GM23248 (cell line): ENCODE results near the gene BCAS1. TPM values are rescaled to one million over a fixed set of nuclear protein-coding genes. Genes with fewer than 3 reads are reported as not detected.

ENCODE experiments used
- DNase-seq: peaks from one replicate; pipeline ENCODE4 v3.0.0-alpha.2; 2015
- H2AFZ ChIP-seq: fragments of 200-600 bp; sonication (generic); 2 replicates; pipeline ENCODE4 v1.6.1; 2016; ENCODE audit warnings: antibody characterized with exemption
- H3F3A ChIP-seq: fragments of 200-600 bp; sonication (generic); 2 replicates; pipeline ENCODE4 v1.6.1; 2016; ENCODE audit warnings: mild to moderate bottlenecking, antibody characterized with exemption, mixed run types; ENCODE audit not compliant: insufficient read depth
- H3K27ac ChIP-seq: fragments of 200-600 bp; sonication (generic); 2 replicates; pipeline ENCODE4 v1.5.1; 2016; ENCODE audit warnings: mild to moderate bottlenecking
- H3K27me3 ChIP-seq: fragments of 200-600 bp; sonication (generic); replicated peaks from 2 replicates; pipeline ENCODE4 v1.6.1; 2016; ENCODE audit warnings: mild to moderate bottlenecking; ENCODE audit not compliant: insufficient read depth
- H3K36me3 ChIP-seq: fragments of 200-600 bp; sonication (generic); 2 replicates; pipeline ENCODE4 v1.6.1; 2016; ENCODE audit warnings: low read depth, mild to moderate bottlenecking
- H3K4me1 ChIP-seq: fragments of 200-600 bp; sonication (generic); 2 replicates; pipeline ENCODE4 v1.6.1; 2016; ENCODE audit warnings: mild to moderate bottlenecking; ENCODE audit not compliant: insufficient read depth
- H3K4me2 ChIP-seq: fragments of 200-600 bp; sonication (generic); one replicate; pipeline ENCODE4 v1.6.1; 2016; ENCODE audit warnings: mild to moderate bottlenecking; ENCODE audit not compliant: unreplicated experiment
- H3K4me3 ChIP-seq: fragments of 200-600 bp; sonication (generic); 2 replicates; pipeline ENCODE4 v1.5.1; 2016; ENCODE audit warnings: mild to moderate bottlenecking
- H3K79me2 ChIP-seq: fragments of 200-600 bp; sonication (generic); 2 replicates; pipeline ENCODE4 v1.6.1; 2016; ENCODE audit warnings: mild to moderate bottlenecking; ENCODE audit not compliant: insufficient read depth
- H3K9ac ChIP-seq: fragments of 200-600 bp; sonication (generic); 2 replicates; pipeline ENCODE4 v1.6.1; 2016; ENCODE audit warnings: mild to moderate bottlenecking
- H3K9me2 ChIP-seq: fragments of 200-600 bp; sonication (generic); 2 replicates; pipeline ENCODE4 v1.6.1; 2016; ENCODE audit warnings: mixed run types, mild to moderate bottlenecking, moderate library complexity; ENCODE audit not compliant: insufficient read depth
- H3K9me3 ChIP-seq: fragments of 200-600 bp; sonication (generic); one replicate; pipeline ENCODE4 v1.6.1; 2017; ENCODE audit warnings: low read depth
- H4K20me1 ChIP-seq: fragments of 200-600 bp; sonication (generic); 2 replicates; pipeline ENCODE4 v1.6.0; 2016; ENCODE audit not compliant: insufficient read depth
- EZH2 ChIP-seq: fragments of 200-600 bp; sonication (generic); IDR thresholded peaks from 2 replicates; pipeline ENCODE4 v1.6.1; 2018; ENCODE audit warnings: antibody characterized with exemption, mild to moderate bottlenecking; ENCODE audit not compliant: insufficient read depth, poor library complexity, severe bottlenecking
- EZH2phosphoT487 ChIP-seq: fragments of 200-600 bp; sonication (generic); IDR thresholded peaks from 2 replicates; pipeline ENCODE4 v1.6.1; 2018; ENCODE audit warnings: antibody characterized with exemption, moderate library complexity, mild to moderate bottlenecking, low read depth; ENCODE audit not compliant: insufficient read depth
- WGBS, 2 experiments: methylation state at CpG; one replicate each; pipeline ENCODE4 v1.1.6; 2015 to 2017; ENCODE audit warnings: low lambda C conversion rate in 2 of 2, low coverage in 1 of 2; ENCODE audit errors: missing lambda C conversion rate in 2 of 2; 5-methylcytosine and 5-hydroxymethylcytosine counted together
- in situ Hi-C: fragments of 300-500 bp; cut with MboI; formaldehyde crosslinking; loops from 2 replicates; pipeline ENCODE4 v1.15.0; 2020
- polyA plus RNA-seq: library from polyadenylated mRNA; unstranded; fragments of >200 nt; fragmentation: Nextera tagmentation; extraction: Ambion mirVana; gene quantifications from 2 replicates; pipeline ENCODE4 v1.2.1, GENCODE V29; 2016
- total RNA-seq: library from RNA; depleted of rRNA; stranded (reverse); fragments of >200 nt; shearing (Covaris generic); gene quantifications from 2 replicates; pipeline ENCODE4 v1.2.3, GENCODE V29; 2014

Gene BCAS1
- total and polyA plus RNA-seq, 2 experiments from 2014 or later = 0.41 TPM; not detected in 1

DNA sequence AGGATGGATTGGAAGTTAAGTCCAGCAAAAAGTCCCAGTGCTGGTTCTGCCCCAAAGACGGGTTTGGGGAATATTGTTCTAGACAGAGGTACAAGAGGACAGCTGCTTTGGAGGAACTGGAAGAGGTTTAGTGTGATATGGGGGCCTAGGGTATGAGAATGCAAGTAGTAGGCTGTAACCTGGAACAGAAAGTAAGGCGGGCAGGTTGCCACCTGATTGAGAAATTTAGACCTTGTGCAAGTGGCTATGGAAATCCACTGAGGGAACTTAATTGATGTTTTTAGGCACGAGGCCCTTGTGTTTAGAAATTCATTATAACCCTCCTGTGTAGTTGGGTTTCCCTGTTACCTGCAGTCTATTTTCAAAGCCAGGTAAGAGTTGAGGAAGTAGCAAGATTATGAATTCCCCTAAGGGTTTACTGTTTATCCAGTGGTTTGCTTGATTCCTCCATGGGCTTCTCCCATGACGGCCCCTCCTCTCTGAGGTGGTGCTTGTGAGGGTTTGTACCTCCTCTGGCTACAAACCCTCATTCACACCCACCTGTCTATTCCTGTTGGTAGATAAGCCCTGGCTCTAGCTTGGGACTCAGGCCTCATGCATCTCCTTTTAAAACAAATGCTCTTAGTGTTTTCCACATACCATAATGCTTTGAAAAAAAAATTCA, 42.0 kb upstream of the BCAS1 start:
- Histone ChIP-seq H3K27me3 (no peaks in the 10 kb centered on the region), H3K9me2 (no peaks in the 10 kb centered on the region), H3K27ac (no peak overlapping the region), H3K36me3 (no peaks in the 10 kb centered on the region), H3K4me2 (no peak overlapping the region), H3K9me3 (no peaks in the 10 kb centered on the region), H3K9ac (no peak overlapping the region), H3K79me2 (no peaks in the 10 kb centered on the region), H2AFZ (no peak overlapping the region), H3K4me1 (peaks cover 16% of the 10 kb centered on the region), H4K20me1 (no peaks in the 10 kb centered on the region), H3K4me3 (no peak overlapping the region), H3F3A (peaks cover 13% of the 10 kb centered on the region)
- DNase-seq = peak; percentile 5
- in situ Hi-C loops = loop anchor here (10.0 kb wide), 1 partner anchor 532 kb away; no protein-coding TSS in a partner anchor
- TF ChIP-seq EZH2phosphoT487 = no peak
- no peak for TF ChIP-seq EZH2
- WGBS, 2 experiments = 70 to 72% methylated on average over 4 of the region's 4 CpGs

- Histone ChIP-seq H3K79me2 (no peaks in the 10 kb centered on the region), H3K27me3 (no peaks in the 10 kb centered on the region), H2AFZ (no peak overlapping the region), H3K4me2 (no peak overlapping the region), H3F3A (peaks cover 13% of the 10 kb centered on the region), H3K9me2 (no peaks in the 10 kb centered on the region), H3K9ac (no peak overlapping the region), H3K27ac (no peak overlapping the region), H3K36me3 (no peaks in the 10 kb centered on the region), H3K4me3 (no peak overlapping the region), H4K20me1 (no peaks in the 10 kb centered on the region), H3K4me1 (peaks cover 16% of the 10 kb centered on the region), H3K9me3 (no peaks in the 10 kb centered on the region)
- DNase-seq = no peak
- in situ Hi-C loops = loop anchor here (10.0 kb wide), 1 partner anchor 533 kb away; no protein-coding TSS in a partner anchor
- WGBS, 2 experiments = 90 to 96% methylated on average over 2 of the region's 2 CpGs
- TF ChIP-seq EZH2 (no peak), EZH2phosphoT487 (no peak)
Measured at GRCh38 chr20:54111460-54111859, 41.1 kb upstream of the BCAS1 start.

DNA sequence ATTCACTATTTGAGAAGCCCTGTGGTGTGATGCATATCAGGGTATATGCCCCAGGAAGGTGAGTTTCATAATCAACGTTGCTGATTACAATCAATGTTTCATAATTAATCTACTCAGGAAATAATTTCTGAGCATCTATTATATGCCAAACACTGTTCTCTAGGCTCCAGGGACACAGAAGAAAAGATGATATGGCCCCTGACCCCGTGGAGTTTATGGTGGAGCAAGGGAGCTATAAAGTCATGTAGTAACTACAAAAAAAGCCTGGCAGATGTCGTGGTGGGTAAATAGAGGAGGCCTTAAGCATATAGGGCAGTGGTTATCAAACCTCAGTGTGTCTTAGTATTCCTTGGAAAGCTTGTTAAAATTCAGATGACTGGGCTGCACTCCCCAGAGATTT, 40.1 kb upstream of the BCAS1 start:
- peaks cover 14% of the 10 kb centered on the region for H3K4me1 ChIP-seq
- TF ChIP-seq EZH2 (no peak), EZH2phosphoT487 (no peak)
- H3K79me2 ChIP-seq = no peaks in the 10 kb centered on the region
- no peak overlapping the region for H2AFZ ChIP-seq
- H4K20me1 ChIP-seq = no peaks in the 10 kb centered on the region
- no peaks in the 10 kb centered on the region for H3K36me3 ChIP-seq
- no peaks in the 10 kb centered on the region for H3K9me3 ChIP-seq
- 90 to 92% methylated on average over 3 of the region's 3 CpGs for WGBS, 2 experiments
- H3K9ac ChIP-seq = no peak overlapping the region
- in situ Hi-C loops = loop anchor here (10.0 kb wide), 1 partner anchor 534 kb away; no protein-coding TSS in a partner anchor
- H3K27ac ChIP-seq = no peak overlapping the region
- H3F3A ChIP-seq = peaks cover 10% of the 10 kb centered on the region
- no peaks in the 10 kb centered on the region for H3K9me2 ChIP-seq
- no peak for DNase-seq
- no peak overlapping the region for H3K4me3 ChIP-seq
- H3K4me2 ChIP-seq = no peak overlapping the region
- H3K27me3 ChIP-seq = no peaks in the 10 kb centered on the region

DNA sequence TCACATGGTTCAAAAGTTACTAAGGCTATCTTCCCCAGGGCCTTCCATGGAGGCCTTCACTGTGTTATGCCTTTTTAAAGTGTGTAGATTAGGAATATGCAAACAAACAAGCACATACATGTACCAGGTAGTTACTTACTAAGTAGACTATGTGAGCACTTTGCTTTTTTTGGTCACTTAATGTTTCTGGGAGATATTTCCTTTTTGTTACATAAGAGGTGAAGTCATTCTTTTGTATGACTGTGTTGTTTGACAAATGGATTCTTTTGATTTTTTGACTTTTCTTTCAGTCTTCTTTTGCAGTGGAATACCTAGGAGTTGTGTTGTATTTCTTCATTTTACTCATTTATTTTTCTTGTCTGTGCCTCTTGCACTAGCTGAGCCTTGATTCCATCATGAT, 39.6 kb upstream of the BCAS1 start:
- Histone ChIP-seq H3F3A (peaks cover 6% of the 10 kb centered on the region), H3K4me2 (no peak overlapping the region), H3K79me2 (no peaks in the 10 kb centered on the region), H3K9me2 (no peaks in the 10 kb centered on the region), H3K9ac (no peak overlapping the region), H3K27ac (no peak overlapping the region), H4K20me1 (no peaks in the 10 kb centered on the region), H3K4me1 (peaks cover 9% of the 10 kb centered on the region; the same call in 1 of the 2 replicates), H3K27me3 (no peaks in the 10 kb centered on the region), H2AFZ (no peak overlapping the region), H3K4me3 (no peak overlapping the region), H3K9me3 (no peaks in the 10 kb centered on the region), H3K36me3 (no peaks in the 10 kb centered on the region)
- DNase-seq = peak; percentile 23
- in situ Hi-C loops = loop anchor here (10.0 kb wide), 1 partner anchor 535 kb away; no protein-coding TSS in a partner anchor
- TF ChIP-seq EZH2phosphoT487 (no peak), EZH2 (no peak)

DNA sequence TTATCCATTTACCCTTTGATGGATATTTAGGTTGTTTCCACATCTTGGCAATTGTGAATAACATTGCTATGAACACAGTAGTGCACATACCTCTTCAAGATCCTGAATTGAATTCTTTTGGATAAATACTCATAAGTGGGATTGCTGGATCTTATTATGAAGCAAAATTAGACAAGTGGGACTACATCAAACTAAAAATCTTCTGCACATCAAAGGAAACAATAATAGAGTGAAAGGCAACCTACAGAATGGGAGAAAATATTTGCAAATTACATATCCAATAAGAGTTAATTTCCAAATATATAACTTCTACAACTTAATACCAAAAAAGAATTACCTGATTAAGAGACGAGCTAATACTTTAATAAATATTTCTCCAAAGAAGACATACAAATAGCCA, 38.4 kb upstream of the BCAS1 start:
- Histone ChIP-seq H3K27me3 (no peaks in the 10 kb centered on the region), H3K79me2 (no peaks in the 10 kb centered on the region), H3K9ac (no peak overlapping the region), H3F3A (no peaks in the 10 kb centered on the region), H2AFZ (no peak overlapping the region), H4K20me1 (no peaks in the 10 kb centered on the region), H3K4me1 (0 out of 2 replicates have a peak, but pooled peaks cover 7% of the 10 kb centered on the region), H3K4me2 (no peak overlapping the region), H3K9me3 (no peaks in the 10 kb centered on the region), H3K4me3 (no peak overlapping the region), H3K9me2 (no peaks in the 10 kb centered on the region), H3K36me3 (no peaks in the 10 kb centered on the region), H3K27ac (no peak overlapping the region)
- DNase-seq = no peak
- TF ChIP-seq EZH2 = no peak
- in situ Hi-C loops = no loop called here
- WGBS, 2 experiments = 75 to 89% methylated on average over 1 of the region's 1 CpG
